ENCODE data around the gene USP34. TPM values are rescaled to one million over a fixed set of nuclear protein-coding genes. Genes with fewer than 3 reads are reported as not detected.

The USP34 gene
- total and polyA plus RNA-seq, 4 donors, result 13.4 to 82.7 (median 51.1) TPM

DNA sequence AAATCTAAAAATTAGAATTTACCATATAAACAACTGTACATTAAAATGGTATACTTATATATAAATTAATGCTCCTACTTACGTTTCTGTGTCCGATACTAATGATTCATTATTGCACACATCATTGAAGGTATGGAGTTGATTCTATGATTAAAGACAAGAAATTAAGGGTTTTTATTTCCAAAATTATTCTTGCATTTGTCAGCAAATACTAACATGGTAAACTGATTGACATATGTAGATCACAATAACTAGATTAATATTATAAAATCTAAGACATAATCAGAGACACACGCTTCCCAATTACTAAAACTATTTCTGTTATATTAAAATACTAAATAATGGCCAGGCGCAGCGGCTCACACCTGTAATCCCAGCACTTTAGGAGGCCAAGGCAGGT, 92.6 kb downstream of the USP34 start:
- Histone ChIP-seq H3K27ac (ENCODE audit: low read depth in 1 of 2, low read length in 2 of 2) (no peak overlapping the region), H3K4me1 (ENCODE audit: control insufficient read depth in 4 of 4, insufficient read depth in 4 of 4, low read length in 3 of 4) (no peaks in the 10 kb centered on the region), H3K9me3 (ENCODE audit: control insufficient read depth in 4 of 4, low read length in 3 of 4) (no peaks in the 10 kb centered on the region), H3K27me3 (ENCODE audit: control insufficient read depth in 4 of 4, insufficient read depth in 4 of 4, low read length in 3 of 4) (no peaks in the 10 kb centered on the region), H3K9ac (ENCODE audit: low read depth in 1 of 2, low read length in 2 of 2) (no peak overlapping the region), H3K36me3 (ENCODE audit: control insufficient read depth in 4 of 4, insufficient read depth in 3 of 4, low read depth in 1 of 4, low read length in 3 of 4) (peaks cover under 1 to 40% (median 24%) of the 10 kb centered on the region in 4 donors), H3K4me3 (ENCODE audit: low read depth in 1 of 3, low read length in 3 of 3) (no peak overlapping the region)
- no peak for TF ChIP-seq HNF4G (IDR thresholded peaks at IDR 0.05)
- TF ChIP-seq EGR1 (IDR thresholded peaks at IDR 0.05; ENCODE audit: low read depth in 2 of 2), result no peak
- no peak for TF ChIP-seq TAF1 (conservative IDR thresholded peaks at IDR 0.05)
- TF ChIP-seq MAX (IDR thresholded peaks at IDR 0.05), result no peak
- TF ChIP-seq, protein P1, sequence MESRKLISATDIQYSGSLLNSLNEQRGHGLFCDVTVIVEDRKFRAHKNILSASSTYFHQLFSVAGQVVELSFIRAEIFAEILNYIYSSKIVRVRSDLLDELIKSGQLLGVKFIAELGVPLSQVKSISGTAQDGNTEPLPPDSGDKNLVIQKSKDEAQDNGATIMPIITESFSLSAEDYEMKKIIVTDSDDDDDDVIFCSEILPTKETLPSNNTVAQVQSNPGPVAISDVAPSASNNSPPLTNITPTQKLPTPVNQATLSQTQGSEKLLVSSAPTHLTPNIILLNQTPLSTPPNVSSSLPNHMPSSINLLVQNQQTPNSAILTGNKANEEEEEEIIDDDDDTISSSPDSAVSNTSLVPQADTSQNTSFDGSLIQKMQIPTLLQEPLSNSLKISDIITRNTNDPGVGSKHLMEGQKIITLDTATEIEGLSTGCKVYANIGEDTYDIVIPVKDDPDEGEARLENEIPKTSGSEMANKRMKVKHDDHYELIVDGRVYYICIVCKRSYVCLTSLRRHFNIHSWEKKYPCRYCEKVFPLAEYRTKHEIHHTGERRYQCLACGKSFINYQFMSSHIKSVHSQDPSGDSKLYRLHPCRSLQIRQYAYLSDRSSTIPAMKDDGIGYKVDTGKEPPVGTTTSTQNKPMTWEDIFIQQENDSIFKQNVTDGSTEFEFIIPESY (IDR thresholded peaks at IDR 0.05), result no peak
- TF ChIP-seq HNF4A (conservative IDR thresholded peaks at IDR 0.05), result no peak
- no peak for TF ChIP-seq RAD21 (IDR thresholded peaks at IDR 0.05)
- no peak for TF ChIP-seq RXRA (IDR thresholded peaks at IDR 0.05)
- TF ChIP-seq GABPA (IDR thresholded peaks at IDR 0.05 in 1 of 2, conservative IDR thresholded peaks at IDR 0.05 in 1 of 2), result no peak
- TF ChIP-seq YY1 (IDR thresholded peaks at IDR 0.05), result no peak
- TF ChIP-seq, protein P2, sequence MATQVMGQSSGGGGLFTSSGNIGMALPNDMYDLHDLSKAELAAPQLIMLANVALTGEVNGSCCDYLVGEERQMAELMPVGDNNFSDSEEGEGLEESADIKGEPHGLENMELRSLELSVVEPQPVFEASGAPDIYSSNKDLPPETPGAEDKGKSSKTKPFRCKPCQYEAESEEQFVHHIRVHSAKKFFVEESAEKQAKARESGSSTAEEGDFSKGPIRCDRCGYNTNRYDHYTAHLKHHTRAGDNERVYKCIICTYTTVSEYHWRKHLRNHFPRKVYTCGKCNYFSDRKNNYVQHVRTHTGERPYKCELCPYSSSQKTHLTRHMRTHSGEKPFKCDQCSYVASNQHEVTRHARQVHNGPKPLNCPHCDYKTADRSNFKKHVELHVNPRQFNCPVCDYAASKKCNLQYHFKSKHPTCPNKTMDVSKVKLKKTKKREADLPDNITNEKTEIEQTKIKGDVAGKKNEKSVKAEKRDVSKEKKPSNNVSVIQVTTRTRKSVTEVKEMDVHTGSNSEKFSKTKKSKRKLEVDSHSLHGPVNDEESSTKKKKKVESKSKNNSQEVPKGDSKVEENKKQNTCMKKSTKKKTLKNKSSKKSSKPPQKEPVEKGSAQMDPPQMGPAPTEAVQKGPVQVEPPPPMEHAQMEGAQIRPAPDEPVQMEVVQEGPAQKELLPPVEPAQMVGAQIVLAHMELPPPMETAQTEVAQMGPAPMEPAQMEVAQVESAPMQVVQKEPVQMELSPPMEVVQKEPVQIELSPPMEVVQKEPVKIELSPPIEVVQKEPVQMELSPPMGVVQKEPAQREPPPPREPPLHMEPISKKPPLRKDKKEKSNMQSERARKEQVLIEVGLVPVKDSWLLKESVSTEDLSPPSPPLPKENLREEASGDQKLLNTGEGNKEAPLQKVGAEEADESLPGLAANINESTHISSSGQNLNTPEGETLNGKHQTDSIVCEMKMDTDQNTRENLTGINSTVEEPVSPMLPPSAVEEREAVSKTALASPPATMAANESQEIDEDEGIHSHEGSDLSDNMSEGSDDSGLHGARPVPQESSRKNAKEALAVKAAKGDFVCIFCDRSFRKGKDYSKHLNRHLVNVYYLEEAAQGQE (IDR thresholded peaks at IDR 0.05), result no peak
- TF ChIP-seq, protein P3, sequence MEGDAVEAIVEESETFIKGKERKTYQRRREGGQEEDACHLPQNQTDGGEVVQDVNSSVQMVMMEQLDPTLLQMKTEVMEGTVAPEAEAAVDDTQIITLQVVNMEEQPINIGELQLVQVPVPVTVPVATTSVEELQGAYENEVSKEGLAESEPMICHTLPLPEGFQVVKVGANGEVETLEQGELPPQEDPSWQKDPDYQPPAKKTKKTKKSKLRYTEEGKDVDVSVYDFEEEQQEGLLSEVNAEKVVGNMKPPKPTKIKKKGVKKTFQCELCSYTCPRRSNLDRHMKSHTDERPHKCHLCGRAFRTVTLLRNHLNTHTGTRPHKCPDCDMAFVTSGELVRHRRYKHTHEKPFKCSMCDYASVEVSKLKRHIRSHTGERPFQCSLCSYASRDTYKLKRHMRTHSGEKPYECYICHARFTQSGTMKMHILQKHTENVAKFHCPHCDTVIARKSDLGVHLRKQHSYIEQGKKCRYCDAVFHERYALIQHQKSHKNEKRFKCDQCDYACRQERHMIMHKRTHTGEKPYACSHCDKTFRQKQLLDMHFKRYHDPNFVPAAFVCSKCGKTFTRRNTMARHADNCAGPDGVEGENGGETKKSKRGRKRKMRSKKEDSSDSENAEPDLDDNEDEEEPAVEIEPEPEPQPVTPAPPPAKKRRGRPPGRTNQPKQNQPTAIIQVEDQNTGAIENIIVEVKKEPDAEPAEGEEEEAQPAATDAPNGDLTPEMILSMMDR (IDR thresholded peaks at IDR 0.05; ENCODE audit: low read depth, low read length, missing input control), result no peak
- no peak for TF ChIP-seq NR2F2 (IDR thresholded peaks at IDR 0.05)
- no peak for TF ChIP-seq SP1 (IDR thresholded peaks at IDR 0.05)
- TF ChIP-seq FOXA2 (IDR thresholded peaks at IDR 0.05), result no peak
- TF ChIP-seq JUND (IDR thresholded peaks at IDR 0.05), result no peak
- TF ChIP-seq ATF3 (IDR thresholded peaks at IDR 0.05), result no peak
- TF ChIP-seq FOXA1 (IDR thresholded peaks at IDR 0.05), result no peak
- WGBS, result 98% methylated on average over 5 of the region's 5 CpGs
- DNase-seq (ENCODE audit: low spot score), result no peak

Data from liver (tissue), 9 donors.